ENCODE results near the gene CCL21.

The CCL21 gene

DNA sequence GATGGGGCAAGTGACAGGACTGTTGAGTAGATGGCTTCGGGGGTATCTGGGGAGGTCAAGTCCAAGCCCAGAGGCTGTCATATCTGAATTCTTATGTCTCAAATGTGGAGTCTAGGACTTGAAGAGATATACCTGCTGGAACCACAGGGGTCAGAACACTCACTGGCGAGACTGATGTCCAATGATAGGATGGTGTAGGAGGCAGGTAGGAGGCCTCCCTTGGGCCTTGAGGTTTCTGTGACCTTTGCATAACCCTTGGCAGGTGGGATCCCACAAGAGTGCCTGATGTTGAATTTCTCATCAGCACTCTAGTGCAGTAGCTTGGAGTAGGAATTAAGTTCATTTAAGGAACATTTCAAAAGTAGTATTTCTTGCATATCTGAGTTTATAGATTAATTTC lies 2.8 kb downstream of the CCL21 start:
- DNase-seq: no peak

DNA sequence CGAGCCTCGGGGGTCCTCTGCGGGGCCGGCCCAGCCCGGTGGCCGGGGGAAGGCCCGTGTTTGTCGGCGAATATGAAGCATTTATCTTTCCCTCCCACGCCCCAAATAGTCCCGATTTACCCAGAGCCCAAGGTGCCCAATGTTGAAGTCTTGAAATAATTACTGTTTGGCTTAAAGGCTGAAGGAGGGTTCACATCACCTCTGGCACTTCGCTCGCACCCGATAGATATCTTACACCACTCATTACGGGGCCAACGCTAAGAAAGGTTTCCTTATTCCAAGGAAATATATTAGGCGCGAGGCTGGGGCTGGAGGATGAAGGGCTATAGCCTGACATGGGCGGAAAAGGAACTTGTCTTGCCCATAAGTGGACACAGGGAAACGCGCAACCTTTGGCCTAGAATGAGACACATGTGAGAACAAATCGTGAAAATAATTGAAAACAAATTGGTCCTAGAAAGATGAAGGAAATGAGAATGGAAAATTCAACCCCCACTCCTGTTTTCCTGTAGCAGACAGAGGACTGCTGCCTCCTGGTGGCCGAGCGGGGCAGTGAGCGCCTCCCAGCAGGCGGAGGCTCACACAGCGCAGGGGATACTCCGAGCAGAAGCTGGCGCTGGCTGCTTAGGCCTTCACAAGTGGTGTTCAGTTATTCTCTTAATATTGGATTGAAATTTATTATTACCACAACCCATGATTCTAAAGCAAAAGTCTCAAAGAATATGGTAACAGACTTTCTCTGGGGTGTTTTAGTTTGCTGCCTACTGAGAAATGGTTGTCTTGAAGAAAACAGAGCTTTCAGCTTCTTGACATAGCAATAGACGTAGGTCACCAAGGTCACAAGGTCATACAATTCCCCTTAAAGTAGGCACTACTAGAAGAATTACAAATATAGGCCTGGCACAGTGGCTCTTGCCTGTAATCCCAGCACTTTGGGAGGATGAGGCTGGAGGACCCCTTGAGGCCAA lies 7.9 kb downstream of the CCL21 start:
- peak; percentile 48 to 76 (median 66) for DNase-seq

DNA sequence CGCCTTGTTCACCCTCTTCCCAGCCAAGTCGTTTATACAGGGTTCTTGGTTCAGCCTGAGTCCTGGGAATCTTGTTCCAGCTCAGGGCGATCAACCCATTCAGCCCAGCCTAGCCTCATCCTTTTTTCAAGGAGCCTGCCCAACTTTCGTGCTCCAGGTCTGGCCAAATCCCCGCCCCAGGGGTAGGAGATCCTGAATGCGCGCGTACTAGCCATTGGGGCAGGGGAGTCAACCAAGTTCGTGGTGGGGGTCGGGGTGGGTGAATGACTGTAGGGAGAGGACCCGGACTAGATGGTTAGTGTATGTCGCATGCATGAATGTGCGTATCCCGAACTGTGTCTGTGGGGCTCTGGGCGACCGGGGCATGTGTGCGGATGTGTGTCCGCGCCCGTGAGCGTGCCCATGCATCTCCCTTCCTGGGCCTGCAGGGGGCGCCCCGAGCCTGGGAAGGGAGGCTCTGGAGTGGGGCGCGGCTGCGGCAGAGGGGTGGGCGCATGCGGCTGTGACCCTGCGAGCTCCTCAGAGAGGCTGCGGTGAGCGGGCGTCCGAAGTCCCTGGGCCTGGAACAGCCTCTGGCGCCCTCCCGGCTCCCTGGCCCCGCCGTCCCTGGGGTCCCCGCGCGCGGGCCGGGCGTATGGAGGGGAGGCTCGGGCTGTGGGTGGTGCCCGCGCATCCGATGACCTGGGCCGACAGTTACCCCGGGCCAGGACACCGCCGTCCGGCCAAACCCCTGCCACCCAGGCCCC lies 8.7 kb downstream of the CCL21 start:
- DNase-seq: peak; percentile 56 to 73 (median 62)

DNA sequence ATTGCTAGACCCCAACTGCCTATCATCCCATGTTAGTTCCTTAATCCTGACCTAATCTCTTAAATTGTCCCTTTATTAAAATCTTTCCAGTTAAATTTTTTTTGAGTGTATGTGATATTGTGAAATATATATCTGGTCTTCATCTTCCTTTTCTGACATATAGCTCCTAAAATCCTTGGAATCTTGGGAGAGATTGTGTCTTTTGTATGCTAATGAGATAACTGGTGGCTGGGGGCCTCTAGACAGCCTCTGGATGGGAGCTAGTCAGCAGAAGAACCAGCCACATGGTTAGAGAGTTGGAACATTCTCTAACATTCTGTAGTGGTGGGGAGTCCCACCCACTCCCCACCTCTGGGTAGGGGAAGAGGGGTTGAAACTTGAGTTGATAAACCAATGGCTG lies 15.1 kb downstream of the CCL21 start:
- DNase-seq: no peak

DNA sequence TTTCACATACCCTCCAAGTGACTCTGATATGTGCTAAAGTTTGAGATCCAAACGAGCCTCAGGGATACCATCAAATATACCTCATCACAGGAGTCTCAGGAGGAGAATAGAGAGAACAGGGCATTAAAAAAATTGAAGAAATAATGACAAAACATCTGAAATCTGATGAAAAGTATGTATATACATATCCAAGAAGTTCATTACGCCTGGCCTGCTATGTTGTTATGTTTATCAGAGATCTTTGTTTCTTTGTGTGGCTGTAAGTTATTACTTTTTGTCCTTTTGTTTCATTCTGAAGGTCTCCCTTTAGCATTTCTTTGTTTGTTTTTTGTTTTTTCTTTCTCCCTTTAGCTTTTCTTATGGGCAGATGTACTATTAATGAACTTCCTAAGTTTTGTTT lies 16.4 kb downstream of the CCL21 start:
- no peak for DNase-seq

DNA sequence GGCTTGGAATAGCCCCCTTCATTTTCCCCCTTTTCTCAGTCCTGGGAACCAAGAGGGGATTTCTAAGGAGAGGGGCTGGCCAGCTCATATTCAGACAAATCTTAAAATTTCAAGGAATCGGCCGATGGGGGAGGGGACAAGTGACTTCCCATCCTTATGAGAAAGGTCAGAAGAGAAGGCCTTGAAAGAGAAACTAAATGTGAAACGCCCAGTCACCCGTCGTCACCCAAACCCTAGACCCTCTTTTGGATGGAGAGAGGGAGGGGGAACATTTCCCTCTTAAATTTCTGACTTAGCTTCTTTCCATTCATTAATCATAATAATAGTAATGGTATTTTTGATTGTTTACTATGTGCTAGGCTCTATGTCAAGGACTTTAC lies 18.0 kb downstream of the CCL21 start:
- no peak for DNase-seq

DNA sequence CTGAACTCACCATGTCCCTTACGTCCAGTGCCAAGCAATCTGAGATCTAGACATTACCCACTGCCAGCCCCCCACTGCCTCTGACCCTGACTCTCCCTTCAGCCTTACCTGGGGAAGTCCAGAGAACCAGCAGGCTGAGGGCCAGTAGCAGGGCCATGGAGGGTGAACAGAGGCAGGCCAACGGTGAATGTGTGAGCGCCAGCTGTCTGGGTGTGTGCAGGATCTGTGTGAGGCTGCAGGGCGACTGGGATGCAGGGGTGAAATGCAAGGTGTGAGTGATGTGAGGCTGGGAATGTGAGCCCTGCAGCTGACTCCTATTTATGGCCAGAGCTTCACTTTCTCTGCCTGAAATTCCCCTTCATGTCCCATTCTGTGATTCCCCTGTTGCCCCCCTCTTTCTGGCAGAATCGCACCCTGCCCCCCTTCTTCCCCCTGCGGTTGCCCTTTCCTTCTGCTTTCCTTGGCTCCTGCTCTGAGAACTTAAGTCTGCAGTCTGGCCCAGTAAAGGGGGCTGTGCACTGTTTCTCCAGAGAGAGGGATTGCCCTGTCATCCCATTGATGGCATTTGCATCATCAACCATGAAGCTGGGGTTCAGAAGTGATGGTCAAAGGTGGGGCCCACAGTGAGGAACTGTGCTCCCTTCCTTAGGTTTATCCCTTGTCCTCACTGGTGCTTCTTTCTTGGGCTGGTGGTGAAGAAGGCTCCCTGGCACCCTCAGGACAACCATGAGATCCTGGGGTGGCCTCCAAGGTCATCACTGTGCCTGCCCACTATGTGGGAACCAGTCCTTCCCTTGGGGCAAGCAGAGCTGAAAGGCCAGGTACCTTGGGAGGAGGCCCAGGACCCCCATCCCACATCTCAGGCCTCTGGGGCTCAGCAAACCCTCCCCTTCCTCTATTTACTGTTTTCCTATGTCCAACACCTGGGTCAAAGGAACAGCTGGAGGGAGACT lies 18.7 kb downstream of the CCL21 start, which contains the start of gene CCL19:
Gene CCL19, minus strand, starts transcription at position 294 of the 953 bp plus-strand sequence. Its CDS starts 137 bp downstream, at position 157.
- DNase-seq: no peak

DNA sequence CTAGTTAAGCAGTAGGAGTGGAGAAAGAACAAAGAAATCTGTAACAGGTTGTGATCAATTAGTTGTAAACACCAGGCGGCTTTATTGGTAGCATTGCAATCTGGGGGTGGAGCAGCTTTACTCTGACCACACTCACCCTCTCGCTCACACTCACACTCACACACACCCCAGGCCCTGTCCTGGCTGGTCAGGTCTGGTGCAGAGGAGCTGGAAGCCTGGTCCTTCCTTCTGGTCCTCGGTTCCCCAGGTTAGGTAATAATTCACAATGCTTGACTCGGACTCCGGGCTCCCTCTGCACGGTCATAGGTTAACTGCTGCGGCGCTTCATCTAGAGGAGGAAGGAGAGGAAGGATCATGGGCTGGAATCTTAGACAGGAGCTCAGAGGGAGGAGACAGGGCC lies 20.4 kb downstream of the CCL21 start:
- no peak for DNase-seq

DNA sequence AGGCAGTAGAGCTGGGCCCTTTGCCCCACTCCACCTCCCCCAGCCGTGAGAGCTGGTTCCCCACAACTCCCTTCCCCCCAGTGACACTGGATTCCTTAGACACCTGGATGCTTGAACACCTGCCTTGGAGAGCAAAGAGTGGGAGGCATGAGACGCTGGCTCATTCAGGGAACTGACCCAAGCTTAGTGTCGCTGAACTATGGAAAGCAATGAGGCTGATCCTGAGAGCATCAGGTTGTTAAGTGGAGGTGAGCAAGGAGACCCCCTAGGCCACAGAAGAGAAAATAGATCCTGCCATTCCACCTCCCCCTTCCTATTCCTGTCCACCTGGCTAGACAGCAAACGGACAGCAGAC lies 20.8 kb downstream of the CCL21 start:
- no peak for DNase-seq

DNA sequence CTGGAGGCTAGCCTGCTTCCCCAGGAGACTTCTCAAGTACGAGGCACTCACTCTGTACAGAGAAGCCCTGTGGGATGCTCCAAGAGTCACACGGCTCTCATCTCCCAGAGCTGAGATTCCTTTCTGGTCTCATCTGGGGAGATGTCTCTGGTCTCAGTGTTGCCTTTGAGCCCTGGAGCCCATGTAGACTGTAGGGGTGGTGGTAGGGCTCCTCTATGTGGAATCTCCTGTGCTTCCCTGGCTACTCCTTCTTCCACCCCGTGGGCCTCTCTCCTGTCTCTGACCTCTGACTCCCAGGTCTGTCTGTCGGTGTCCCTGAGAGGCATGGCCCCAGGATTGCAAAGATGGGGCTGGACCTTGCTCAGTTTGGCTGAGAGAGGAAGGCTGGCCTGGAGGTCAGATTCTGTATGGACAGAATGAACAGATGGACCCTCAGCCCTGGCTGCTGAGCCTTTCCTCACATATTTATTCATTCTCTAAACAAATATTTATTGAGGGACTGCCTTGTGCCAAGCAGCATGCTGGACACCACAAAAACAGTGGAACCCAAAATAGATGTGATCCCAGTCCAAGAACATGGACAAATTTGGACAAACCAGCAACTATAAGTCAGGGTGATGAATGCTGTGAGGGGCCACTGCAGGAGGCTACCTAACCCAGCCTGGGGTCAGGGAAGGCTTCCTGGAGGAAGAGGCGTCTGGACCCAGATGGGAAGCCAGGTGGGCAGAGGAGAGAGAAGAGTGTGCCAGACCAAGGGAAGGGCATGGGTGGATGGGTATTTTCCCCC lies 21.4 kb downstream of the CCL21 start:
- DNase-seq: no peak

DNA sequence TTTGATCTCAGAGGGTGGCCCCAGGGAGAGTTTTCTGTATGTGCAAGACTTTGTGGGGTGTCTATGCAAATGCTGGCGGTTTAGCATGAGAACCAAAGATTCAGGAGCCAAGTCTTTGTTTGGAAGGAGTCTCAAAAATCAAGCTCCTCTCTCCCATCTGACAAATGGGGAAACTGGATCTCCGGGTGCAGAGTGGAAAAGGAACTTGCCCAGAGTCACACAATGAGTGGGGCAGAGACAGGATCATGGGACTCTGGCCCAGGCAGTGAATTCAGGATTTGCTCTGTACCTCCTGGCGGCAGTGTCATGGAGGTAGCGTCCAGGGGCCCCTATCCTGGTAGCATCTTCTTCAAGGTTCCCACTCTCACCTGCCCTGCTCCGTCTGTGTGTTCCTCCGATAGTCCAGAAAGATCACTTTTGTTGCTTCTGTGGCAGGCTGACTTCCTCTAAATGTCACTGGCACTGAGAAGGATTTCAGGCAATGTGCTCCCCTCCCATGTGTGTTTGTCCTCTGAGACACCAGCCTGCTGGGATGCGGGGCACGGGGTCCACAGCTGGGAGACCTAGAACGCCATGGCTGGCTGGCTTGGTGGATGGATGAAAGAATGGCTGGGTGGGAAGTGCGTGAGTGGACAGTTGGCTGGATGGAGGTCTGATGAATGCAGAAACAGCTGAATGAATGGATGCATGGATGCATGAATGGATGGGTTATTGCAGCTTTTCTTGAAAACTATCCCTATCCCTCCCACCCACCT lies 22.5 kb downstream of the CCL21 start:
- no peak for DNase-seq

DNA sequence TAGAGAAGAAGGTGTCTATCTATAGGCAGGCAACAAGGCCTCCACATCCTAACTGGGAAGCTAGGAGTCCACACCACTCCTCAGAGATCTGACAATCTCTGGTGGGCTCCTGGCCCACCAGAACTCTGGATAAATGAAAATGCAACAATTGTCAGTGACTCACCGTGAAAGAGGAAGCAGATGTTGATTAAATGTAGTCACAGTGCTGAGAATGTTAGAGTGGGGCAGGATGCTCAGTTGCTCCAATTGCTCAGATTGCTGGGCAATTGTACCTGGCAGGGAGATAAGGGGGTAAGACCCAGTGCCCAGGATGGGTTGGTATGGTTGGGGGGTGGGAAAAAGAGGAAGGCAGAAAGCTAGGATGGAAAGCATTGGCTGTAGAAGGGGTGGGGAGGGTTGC lies 23.2 kb downstream of the CCL21 start:
- DNase-seq: no peak

DNA sequence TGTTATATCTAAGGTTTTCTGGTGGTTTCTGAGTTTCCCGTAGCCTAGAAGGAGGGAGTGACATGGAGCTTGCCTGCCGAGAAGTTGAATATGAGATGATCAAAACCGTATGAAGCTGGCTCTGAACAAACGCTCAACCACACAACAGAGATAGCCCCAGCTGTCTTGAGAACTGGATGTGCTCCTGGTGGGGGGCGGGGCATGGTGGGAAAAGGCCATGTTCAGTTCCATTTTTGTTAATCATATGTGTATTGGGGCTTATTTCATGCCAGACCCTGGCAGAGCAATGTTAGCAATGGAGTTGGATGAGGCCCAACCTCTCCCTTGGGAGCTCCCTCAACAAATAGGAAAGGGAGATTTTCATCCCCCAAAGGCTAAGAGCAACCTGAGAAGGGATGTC lies 23.7 kb downstream of the CCL21 start:
- no peak for DNase-seq

DNA sequence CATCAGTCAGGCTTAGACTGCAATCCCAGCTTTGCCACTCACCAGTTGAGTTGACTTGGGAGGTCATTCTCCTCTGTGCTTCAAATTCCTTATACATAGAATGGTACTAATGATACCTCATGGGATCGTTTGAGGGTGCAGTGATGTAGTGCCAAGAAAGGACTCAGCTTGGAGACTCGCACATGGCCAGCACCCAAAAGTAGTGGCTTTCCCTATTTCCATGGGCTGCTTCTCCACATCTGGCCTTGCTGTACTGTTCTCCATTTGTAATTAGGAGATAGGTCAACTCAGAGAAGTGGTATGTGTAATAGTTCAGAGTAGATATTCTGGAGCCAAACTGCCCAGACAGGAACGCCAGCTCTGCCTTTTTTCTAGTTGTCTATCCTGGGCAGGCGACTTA lies 24.3 kb downstream of the CCL21 start:
- DNase-seq: no peak

DNA sequence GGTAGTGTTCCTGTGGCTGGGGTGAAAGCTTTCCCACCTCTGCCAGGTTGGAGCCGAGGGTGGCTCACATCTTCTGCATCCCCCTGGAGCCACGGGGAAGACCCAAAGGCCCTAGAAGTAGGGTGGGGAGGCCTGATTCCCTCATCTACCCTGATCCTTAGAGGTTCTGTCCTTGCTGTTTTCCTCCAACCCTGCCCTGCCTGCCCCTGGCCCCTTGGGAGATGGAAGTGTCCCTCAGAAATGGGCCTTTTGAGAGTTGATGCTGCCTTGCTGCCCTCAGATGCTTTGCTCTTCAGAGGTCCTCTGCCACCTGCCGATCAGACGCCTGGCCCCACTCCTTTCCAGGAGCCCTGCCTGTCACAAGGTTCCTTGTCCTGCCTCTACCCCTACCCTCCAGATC lies 25.1 kb downstream of the CCL21 start:
- DNase-seq: no peak

DNA sequence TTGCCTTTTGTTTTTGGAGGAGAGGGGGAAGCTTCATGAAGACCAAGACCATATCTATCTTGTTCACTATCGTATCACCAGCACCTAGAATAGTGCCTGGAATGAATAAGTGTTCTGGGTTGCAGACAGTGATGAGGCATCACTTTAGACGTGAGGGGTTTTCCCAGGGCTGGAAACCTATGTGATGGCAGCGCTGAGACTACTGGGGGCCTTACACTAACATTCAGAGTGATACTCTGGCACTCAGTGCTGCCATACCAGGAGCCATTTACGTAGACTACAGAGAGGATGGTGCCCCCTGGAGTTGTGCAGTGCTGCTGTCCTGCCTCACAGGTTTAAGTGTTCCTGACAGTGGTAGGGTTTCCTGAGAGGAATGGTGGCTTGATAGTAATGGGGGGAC lies 25.8 kb downstream of the CCL21 start:
- DNase-seq: peak in 1 of 5 experiments; percentile 19

DNA sequence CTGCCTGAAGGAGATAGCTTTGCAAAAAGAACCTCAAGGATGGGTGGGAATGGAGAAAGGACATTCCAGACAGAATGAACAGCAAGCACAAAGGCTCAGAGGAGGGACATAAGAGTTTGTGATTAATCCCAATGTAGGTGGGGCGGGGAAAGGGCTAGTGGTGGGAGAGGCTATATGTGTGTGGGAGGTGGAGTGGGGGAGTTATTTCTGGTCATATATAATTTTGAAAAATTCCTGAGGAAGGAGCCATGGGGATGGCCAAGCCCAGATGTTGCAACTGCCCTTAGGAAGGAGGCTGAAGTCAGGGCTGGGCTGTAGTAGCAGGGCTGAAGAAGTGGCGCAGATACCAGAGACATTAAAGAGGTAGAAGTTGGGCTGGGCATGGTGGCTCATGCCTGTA lies 34.1 kb downstream of the CCL21 start:
- no peak for DNase-seq

DNA sequence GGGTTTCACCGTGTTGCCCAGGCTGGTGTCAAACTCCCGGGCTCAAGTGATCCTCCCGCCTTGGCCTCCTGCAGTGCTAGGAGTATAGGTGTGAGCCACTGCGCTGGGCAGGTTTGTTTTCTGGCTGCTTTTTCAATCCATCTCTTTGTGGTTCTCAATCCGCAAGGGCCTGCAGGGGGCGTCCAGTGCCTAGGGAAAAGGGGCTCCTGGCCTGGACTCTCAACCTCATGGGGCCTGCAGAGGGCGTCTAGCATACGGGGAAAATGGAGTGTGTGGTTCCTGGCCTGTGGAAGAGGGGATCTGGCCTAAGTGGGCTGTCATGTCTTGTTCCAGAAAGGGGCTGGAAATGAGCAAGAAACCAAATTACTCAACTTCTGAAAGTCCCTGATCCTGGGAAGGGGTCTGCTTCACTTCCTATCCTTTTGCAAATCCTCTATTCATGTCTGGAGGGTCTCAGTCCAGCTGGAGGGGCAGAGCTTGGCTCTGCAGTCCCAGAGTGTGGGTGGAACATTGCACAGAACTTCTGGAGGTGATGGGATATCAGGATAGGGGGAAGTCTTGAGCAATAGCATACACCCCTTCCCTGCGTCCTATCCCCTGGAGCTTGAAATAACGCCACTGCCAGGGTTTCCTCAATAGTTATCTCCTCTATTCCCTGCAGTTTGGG lies 34.8 kb downstream of the CCL21 start:
- peak in 3 of 5 experiments; percentile 34 to 45 (median 44) for DNase-seq

DNA sequence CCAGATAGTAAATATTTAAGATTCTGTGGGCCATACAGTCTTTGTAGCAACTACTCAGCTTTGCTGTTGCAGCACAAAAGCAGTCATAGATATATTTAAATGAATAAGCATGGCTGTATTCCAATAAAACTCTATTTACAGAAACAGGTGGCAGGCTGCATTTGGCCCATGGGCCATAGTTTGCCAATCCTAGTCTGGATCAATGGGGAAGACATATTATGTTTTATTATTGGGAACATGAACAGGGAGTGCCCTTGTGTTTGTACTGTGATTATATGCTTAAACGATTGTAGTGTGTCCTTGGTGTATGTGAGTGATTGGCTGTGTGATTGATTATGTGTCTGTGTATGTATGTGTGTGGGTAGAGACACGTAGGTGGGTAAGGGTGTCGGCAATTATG lies 35.5 kb downstream of the CCL21 start:
- no peak for DNase-seq

DNA sequence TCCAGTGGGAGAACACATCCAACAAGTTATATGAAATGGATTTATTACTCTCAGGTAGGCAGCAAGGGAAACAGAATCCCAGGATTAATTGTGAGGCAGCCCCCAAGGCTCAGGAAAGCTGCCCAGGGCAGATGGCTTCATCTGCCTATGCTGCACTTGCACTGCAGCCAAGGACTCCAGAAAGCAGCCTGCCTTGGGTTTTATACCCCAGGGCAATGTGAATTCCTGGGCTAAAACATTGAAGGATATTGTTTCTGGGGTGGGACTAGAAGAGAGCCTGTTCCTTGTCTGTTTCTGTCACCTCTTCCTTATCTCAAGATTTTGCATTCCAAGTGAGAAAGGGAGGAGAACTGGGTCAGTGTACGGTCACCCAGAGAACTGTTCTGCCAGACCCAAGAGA lies 38.6 kb downstream of the CCL21 start:
- no peak for DNase-seq
